Heart left ventricle (tissue), 13 donors: ENCODE results near the gene ATP9B.

Source experiments
- POLR2A ChIP-seq, 2 donors: fragments of 450-650 bp; IDR thresholded peaks; one replicate each; pipeline ENCODE4 v1.6.1; 2017; ENCODE audit warnings: antibody characterized with exemption in 2 of 2, mild to moderate bottlenecking in 2 of 2, moderate library complexity in 2 of 2
- TF ChIP-seq, protein P1 (sequence below), 12 donors: fragments of 200-600 bp; sonication (generic) in 4 of 12; IDR thresholded peaks; one replicate each; pipeline versions ENCODE4 v1.5.0 to v1.8.0; 2018 to 2022; ENCODE audit warnings: antibody characterized with exemption in 12 of 12, mild to moderate bottlenecking in 5 of 12
- donor health status: ischemic (EF 13 %, LVEDD 7.1; RV severe dilation, severe dysfunction).
- donor health status: DM: no; HTN: yes; CAD: no.
- donor health status: DM: no; HTN: no; CAD: no.
- donor health status: ischemic (EF 25% LVEDD 6.9; RV normal size, moderate dysfunction).
- donor health status: ischemic (EF 25% LVEDD 5.7; RV mildly dilated, moderate dysfunction).
- donor health status: ischemic (EF 35%, LVEDD 5.7; RV mildly dilated, moderate dysfunction).
- donor health status: nonischemic (EF 11% LVEDD 7.7; RV severe dilation, severe dysfunction).
- donor health status: DM: yes; HTN: yes; CAD: no.
- donor health status: PGD.
- donor health status: ischemic (EF 29% LVEDD 5.4; RV normal size, mild dysfunction).
- donor health status: nonischemic (EF 23%, LVEDD 6.1; RV moderate dilation, normal function).

- TF ChIP-seq, protein P1, sequence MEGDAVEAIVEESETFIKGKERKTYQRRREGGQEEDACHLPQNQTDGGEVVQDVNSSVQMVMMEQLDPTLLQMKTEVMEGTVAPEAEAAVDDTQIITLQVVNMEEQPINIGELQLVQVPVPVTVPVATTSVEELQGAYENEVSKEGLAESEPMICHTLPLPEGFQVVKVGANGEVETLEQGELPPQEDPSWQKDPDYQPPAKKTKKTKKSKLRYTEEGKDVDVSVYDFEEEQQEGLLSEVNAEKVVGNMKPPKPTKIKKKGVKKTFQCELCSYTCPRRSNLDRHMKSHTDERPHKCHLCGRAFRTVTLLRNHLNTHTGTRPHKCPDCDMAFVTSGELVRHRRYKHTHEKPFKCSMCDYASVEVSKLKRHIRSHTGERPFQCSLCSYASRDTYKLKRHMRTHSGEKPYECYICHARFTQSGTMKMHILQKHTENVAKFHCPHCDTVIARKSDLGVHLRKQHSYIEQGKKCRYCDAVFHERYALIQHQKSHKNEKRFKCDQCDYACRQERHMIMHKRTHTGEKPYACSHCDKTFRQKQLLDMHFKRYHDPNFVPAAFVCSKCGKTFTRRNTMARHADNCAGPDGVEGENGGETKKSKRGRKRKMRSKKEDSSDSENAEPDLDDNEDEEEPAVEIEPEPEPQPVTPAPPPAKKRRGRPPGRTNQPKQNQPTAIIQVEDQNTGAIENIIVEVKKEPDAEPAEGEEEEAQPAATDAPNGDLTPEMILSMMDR (IDR thresholded peaks at IDR 0.05) = no peak
- TF ChIP-seq POLR2A (IDR thresholded peaks at IDR 0.05) = no peak
Observed at GRCh38 chr18:79299272-79299671, 230.1 kb downstream of the ATP9B start.
